GM21723 (cell line): Measurements from ENCODE around the gene FARS2.

ENCODE experiments used
- ATAC-seq: cut with Tn5 transposase; IDR thresholded peaks from one replicate; pipeline ENCODE4 v1.9.1; 2021; ENCODE audit warnings: mild to moderate bottlenecking, moderate library complexity; ENCODE audit not compliant: unreplicated experiment

The FARS2 gene

GRCh38 chr6:5710936-5711335, 449.6 kb downstream of the FARS2 start:
- no peak for ATAC-seq

GRCh38 chr6:5712349-5713215, 451.3 kb downstream of the FARS2 start:
- ATAC-seq = no peak

DNA sequence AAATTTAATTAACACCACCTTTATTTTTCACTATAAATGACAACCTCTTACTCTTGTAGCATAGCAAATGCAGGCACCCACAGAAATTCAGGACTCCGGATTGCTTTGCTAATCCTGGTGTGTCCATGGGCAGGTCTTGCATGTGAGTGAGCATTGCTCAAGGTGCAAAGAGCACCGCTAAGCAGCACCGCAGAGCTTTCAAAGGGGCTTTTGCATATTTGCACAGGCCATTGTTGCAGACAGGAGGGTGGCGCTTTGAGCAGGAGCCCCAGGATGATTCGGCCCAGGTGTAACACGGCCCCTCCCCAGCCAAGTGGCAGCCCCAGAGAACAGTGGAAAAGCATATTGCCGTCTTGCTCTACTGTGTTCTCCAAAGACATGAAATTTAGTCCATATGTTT, 452.2 kb downstream of the FARS2 start:
- no peak for ATAC-seq

GRCh38 chr6:5718231-5718947, 457.1 kb downstream of the FARS2 start:
- ATAC-seq = no peak

GRCh38 chr6:5723841-5724691, 462.8 kb downstream of the FARS2 start:
- peak; percentile 96 for ATAC-seq

GRCh38 chr6:5724911-5725310, 463.6 kb downstream of the FARS2 start:
- ATAC-seq = no peak

GRCh38 chr6:5726976-5727718, 465.8 kb downstream of the FARS2 start:
- no peak for ATAC-seq

DNA sequence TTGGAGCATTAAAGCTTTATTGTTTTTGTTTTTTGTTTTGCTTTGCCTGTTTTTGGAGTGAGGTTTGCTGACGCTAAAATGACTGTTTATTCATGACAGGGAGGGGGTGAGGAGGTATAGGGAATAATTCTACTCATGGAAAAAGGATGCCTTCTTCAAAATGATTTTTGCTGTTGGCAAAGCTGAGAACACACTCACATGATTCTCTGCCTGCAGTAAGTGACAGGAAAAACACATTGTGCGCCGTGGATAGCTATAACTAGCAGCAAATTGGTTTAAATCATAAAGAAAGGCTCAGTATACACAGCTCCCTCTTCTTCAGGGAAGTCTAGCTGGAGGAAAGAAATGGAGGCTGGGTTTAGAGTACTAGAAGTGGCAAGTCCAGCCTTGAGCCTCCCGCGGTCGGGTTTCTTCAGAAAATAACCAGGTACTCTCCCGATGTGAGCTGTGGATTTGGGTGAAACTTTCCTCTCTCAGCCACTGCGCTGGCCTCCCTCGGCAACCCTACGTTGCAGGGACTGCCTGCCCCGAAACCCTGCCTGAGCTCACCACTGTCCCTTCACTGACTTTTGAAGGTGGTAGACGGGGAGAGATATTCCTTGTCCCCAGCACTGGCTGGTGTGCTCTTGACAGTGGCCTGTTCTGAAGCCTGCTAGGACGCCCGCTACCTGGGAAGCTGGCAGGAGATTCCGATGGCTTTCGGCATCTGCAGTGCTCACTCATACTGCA, 467.2 kb downstream of the FARS2 start:
- no peak for ATAC-seq

GRCh38 chr6:5729080-5729434, 467.7 kb downstream of the FARS2 start:
- no peak for ATAC-seq

- no peak for ATAC-seq
These were observed 468.7 kb downstream of the FARS2 start for GRCh38 chr6:5729813-5730517.

DNA sequence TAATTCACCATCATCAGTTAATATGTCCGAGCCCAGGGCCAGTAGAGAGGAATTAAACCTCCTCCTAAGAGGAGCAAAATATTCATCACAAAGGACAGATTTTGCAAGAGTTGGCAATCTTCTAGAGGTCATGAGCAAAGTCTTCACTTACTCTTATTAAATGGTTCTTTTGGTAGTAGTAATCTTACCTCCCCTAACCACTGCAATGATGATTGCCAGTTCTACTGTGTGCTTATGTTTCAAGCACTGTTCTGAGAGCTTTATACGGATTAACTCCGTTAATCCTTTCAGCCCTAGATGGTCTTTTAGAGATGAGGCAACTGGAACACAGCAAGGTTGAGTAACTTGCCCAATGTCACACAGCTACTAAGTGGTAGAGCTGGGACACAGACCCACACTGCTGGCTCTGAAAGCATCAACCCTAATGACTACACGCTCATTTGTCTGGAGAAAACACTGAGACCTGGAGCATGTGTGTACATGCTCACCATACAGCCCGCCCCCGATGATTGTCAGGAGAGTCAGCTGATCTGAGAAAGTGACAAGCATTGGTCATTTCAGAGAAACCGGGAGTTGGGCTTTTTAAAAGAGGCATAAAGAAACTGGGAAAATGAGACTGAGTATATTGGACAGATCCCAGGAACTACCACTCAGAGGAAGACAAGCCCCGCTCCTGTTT, 469.4 kb downstream of the FARS2 start:
- no peak for ATAC-seq

DNA sequence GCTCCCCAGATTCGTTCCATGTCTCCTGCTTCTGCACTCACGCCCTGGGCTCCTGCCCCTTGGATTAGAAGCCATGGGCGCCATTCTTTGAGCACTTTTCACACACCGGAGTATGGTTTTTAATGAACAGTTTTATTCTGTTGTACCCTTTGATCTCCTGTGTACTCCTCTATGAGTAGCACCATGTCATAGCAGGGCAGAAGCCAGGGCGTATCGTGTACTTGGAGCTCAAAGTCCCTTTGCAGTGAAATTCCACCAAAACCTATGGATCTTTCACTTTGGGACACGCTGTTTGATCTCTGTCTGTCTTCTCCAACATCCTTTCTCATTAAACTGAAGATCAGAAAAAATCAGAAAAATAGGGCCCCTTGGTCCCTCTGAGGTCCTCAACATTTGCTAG, 470.1 kb downstream of the FARS2 start:
- no peak for ATAC-seq

DNA sequence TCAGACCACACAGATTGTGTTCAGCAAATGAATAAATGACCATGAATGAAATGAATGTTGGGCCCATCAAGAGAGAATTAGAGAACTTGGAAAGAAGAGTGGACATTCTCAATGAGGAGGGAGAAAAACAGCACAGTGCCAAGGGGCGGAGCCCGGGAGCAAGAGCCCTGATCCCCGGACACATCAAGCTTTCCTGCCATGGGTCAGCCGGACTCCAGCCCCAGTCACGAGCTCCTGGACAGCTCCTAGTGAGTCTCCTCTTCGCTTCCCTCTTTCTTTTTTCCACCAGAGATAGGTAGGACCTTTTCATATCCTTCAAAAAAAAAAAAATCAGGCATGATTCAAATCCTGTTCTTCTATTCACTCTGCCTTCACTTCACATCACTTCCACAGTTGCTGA, 471.2 kb downstream of the FARS2 start:
- ATAC-seq = no peak

DNA sequence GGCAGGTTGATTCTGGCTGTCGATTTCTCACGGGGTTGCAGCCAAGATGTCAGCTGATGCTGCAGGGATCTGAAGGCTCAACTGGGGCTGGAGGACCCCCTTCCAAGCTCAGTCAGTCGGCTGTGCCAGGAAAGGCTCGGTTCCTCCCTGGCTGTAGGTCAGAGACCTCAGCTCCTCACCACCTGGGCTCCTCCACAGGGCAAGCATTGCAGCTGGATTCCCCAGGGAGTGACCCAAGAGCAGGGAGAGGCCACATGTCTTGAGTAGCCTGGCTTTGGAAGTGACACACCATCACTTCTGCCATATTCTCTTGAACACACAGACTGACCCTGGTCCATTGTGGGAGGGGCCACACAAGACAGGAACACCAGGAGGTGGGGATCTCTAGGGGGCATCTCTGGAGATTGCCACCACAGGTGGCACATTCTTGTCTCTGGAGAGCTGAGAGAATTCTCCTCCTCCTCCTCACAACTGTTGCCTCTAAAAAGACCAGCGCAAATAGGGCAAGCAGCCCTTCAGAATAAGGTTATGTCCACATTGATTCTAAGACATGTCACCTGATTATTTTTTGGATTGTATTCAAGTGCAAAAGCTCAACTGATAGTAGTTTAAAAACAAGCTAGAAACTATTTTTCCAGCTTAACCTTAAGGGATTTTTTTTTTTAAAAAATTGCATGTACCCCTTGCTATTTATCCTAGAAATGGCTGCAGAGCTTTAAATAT, 474.9 kb downstream of the FARS2 start:
- no peak for ATAC-seq

GRCh38 chr6:5737460-5737859, 476.1 kb downstream of the FARS2 start:
- ATAC-seq = no peak

DNA sequence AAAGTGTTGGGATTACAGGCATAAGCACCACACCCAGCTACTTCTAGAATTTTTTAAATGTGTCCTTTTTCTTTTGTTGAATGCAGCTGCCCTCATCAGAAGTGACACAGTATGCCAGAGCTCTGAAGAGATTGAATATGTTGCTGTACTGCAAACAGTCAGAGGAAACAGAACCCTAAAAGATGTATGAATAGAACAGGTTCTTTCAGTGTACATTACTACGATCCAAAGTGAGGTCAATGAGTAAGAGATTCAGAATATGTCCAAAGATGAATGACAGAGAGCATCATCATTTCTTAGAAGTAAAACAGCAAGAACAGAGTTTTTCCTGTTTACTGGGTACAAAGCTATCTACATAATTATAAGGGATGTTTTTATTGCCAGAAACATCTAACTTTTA, 476.9 kb downstream of the FARS2 start:
- no peak for ATAC-seq

GRCh38 chr6:5744497-5744896, 483.2 kb downstream of the FARS2 start:
- ATAC-seq = no peak

DNA sequence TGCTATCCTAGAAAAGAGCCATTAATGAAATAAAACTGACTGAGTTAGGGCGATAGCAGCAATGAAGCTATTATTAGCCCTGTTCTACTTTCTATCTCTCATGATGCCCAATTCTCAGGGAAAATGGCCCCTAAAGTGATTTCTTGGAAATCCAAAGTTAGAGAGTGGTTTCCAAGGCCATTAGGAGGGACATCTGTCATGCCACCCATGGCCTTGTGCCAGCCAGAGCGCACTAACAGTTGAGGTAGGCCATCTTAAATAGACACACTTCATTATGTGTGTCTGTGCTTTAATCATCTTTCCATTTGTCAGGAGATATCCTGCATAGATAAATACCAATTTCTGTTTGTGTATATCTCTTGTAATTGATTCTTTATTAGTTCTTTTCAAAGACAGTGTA, 483.8 kb downstream of the FARS2 start:
- ATAC-seq = no peak
